Endothelial cell (in vitro differentiated cells): Measurements from ENCODE around the gene DDX25. TPM values are rescaled to one million over a fixed set of nuclear protein-coding genes. Genes with fewer than 3 reads are reported as not detected.
"Not testable (repeated sequence)": the region's sequence is repeated elsewhere in the genome, so short reads cannot be mapped to it uniquely, and the experiment has no call there.

Experiments used
- DNase-seq: peaks from one replicate; pipeline ENCODE4 v3.0.0; 2021; ENCODE audit warnings: low spot score
- H3K27ac Mint-ChIP-seq: one replicate; pipeline ENCODE4 v1.8.0; 2021; ENCODE audit warnings: mixed read lengths, inconsistent platforms; ENCODE audit not compliant: unreplicated experiment
- H3K27me3 Mint-ChIP-seq: one replicate; pipeline ENCODE4 v1.8.0; 2021; ENCODE audit warnings: mild to moderate bottlenecking, moderate library complexity, mixed read lengths, inconsistent platforms; ENCODE audit not compliant: unreplicated experiment
- H3K36me3 Mint-ChIP-seq: one replicate; pipeline ENCODE4 v1.8.0; 2021; ENCODE audit warnings: mild to moderate bottlenecking, low read depth, mixed read lengths, inconsistent platforms; ENCODE audit not compliant: unreplicated experiment
- H3K4me1 Mint-ChIP-seq: one replicate; pipeline ENCODE4 v1.8.0; 2021; ENCODE audit warnings: mild to moderate bottlenecking, mixed read lengths, inconsistent platforms; ENCODE audit not compliant: unreplicated experiment
- H3K4me3 Mint-ChIP-seq: one replicate; pipeline ENCODE4 v1.8.0; 2021; ENCODE audit warnings: mild to moderate bottlenecking, mixed read lengths, inconsistent platforms; ENCODE audit not compliant: unreplicated experiment
- H3K9me3 Mint-ChIP-seq: one replicate; pipeline ENCODE4 v1.8.0; 2021; ENCODE audit warnings: mixed read lengths, inconsistent platforms; ENCODE audit not compliant: unreplicated experiment
- total RNA-seq: library from RNA; stranded (reverse); fragmentation: NEBNext Ultra II Directional; extraction: Animal tissue kit (Norgen Biotek cat#: 25700); gene quantifications from one replicate; pipeline ENCODE4 v1.2.1, GENCODE V29; 2021; ENCODE audit not compliant: unreplicated experiment
- TF ChIP-seq, protein P1 (sequence below): fragments of 200-600 bp; sonication (generic); IDR thresholded peaks from one replicate; pipeline ENCODE4 v1.5.0; 2021; ENCODE audit warnings: antibody characterized with exemption; ENCODE audit not compliant: unreplicated experiment

Gene DDX25
- total RNA-seq, 1 donor from 2014 or later = 7.5 TPM

DNA sequence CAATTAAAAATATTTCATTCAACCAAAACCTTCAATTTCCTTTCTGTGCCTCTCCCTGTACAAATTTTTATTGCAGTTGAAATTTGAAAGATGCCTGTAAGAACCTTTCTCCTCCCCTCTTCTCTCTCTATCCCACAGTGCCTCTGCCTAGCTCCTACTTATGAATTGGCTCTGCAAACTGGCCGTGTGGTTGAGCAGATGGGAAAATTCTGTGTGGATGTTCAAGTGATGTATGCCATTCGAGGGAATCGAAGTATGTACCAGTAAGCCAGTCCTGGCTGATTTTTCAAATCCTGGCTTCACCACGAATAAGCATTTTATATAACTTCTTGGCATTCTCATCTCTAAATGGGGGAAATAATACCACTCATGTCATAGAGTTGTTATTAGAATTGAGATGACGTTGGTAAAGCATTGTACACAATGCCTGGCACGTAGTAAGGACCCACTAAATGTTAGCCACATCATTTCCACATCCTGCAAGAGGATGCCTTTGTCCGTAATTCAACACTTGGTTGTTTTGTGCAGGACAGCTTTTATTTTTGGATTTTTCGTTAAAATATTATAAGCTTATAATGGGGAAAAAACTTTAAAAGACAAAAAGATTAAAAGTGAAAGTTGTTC is 6.0 kb downstream of the DDX25 start:
- TF ChIP-seq, protein P1, sequence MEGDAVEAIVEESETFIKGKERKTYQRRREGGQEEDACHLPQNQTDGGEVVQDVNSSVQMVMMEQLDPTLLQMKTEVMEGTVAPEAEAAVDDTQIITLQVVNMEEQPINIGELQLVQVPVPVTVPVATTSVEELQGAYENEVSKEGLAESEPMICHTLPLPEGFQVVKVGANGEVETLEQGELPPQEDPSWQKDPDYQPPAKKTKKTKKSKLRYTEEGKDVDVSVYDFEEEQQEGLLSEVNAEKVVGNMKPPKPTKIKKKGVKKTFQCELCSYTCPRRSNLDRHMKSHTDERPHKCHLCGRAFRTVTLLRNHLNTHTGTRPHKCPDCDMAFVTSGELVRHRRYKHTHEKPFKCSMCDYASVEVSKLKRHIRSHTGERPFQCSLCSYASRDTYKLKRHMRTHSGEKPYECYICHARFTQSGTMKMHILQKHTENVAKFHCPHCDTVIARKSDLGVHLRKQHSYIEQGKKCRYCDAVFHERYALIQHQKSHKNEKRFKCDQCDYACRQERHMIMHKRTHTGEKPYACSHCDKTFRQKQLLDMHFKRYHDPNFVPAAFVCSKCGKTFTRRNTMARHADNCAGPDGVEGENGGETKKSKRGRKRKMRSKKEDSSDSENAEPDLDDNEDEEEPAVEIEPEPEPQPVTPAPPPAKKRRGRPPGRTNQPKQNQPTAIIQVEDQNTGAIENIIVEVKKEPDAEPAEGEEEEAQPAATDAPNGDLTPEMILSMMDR = no peak
- peaks cover 3% of the 10 kb centered on the region for H3K27me3 Mint-ChIP-seq
- H3K4me1 Mint-ChIP-seq = no peaks in the 10 kb centered on the region

DNA sequence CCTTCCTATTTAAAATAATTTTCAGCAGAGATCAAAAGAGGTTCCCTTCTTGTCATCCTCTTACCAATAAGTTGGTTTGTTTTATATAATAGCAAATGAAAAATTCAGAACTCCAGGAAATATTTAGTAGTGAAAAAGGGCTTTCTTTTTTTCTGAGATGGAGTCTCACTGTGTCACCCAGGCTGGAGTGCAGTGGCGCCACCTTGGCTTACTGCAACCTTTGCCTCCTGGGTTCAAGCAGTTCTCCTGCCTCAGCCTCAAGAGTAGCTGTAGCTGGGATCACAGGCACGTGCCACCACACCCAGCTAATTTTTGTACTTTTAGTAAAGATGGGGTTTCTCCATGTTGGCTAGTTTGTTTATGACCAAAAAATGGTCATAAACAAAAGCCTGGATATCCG is 10.3 kb downstream of the DDX25 start:
- not testable (repeated sequence) for H3K4me1 Mint-ChIP-seq, H3K4me3 Mint-ChIP-seq, H3K36me3 Mint-ChIP-seq, H3K9me3 Mint-ChIP-seq, H3K27me3 Mint-ChIP-seq, H3K27ac Mint-ChIP-seq, DNase-seq

More for the DNA sequence above, 6.0 kb downstream of the DDX25 start:
- H3K36me3 Mint-ChIP-seq = no peaks in the 10 kb centered on the region
- DNase-seq = no peak
- H3K27ac Mint-ChIP-seq = no peak overlapping the region
- no peak overlapping the region for H3K4me3 Mint-ChIP-seq
- H3K9me3 Mint-ChIP-seq = no peaks in the 10 kb centered on the region

GRCh38 chr11:125916683-125917347 is 12.5 kb downstream of the DDX25 start:
- no peaks in the 10 kb centered on the region for H3K4me1 Mint-ChIP-seq
- H3K36me3 Mint-ChIP-seq = no peaks in the 10 kb centered on the region
- no peaks in the 10 kb centered on the region for H3K9me3 Mint-ChIP-seq
- H3K27me3 Mint-ChIP-seq = peaks cover 2% of the 10 kb centered on the region
- H3K27ac Mint-ChIP-seq = no peak overlapping the region
- TF ChIP-seq, protein P1 = no peak
- no peak overlapping the region for H3K4me3 Mint-ChIP-seq
- DNase-seq = no peak

DNA sequence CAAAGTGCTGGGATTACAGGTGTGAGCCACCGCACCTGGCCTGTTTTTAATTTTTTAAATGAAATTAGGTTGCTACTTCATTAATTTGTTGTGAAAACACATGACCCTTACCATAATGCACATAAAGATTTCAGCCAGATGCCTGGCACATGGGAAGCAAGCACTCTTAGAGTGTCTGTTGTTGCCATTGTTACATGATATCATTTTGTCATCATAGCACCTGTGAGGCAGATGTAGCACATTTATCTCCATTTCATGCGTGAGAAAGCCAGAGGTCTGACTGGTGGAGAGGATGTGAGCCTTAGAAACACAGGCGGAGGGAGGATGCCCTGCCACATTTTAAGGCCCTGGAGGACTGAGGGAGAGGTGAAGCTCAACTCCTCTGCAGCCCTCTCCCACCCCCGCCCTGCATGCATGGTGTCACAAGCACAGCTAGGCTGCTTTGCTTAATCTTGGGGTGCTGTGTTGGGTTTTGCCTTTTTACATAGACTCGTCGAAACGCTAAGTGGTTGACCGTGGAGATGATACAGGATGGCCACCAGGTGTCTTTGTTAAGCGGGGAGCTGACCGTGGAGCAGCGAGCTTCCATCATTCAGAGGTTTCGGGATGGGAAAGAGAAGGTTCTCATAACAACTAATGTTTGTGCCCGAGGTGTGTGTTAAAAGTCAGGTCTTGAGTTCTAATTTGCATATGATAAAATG is 14.0 kb downstream of the DDX25 start:
- no peaks in the 10 kb centered on the region for H3K4me1 Mint-ChIP-seq
- TF ChIP-seq, protein P1 = no peak
- H3K4me3 Mint-ChIP-seq = no peak overlapping the region
- DNase-seq = no peak
- H3K9me3 Mint-ChIP-seq = no peaks in the 10 kb centered on the region
- H3K36me3 Mint-ChIP-seq = no peaks in the 10 kb centered on the region
- H3K27ac Mint-ChIP-seq = no peak overlapping the region
- H3K27me3 Mint-ChIP-seq = peaks cover 2% of the 10 kb centered on the region

DNA sequence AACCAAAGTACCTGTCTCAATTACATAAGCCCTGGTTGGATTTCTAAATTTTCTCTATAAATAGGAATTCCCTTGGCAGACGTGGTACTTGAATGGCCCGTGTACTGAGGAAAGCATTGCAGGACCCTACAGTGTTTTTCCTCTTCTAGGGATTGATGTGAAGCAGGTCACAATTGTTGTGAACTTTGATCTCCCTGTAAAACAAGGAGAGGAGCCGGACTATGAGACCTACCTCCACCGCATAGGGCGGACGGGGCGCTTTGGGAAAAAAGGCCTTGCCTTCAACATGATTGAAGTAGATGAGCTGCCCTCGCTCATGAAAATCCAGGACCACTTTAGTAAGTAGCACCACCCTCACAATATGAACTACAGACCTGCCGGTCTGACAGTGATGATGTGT is 16.7 kb downstream of the DDX25 start:
- Mint-ChIP-seq H3K27ac (no peak overlapping the region), H3K9me3 (no peaks in the 10 kb centered on the region), H3K4me1 (no peaks in the 10 kb centered on the region), H3K4me3 (no peak overlapping the region), H3K36me3 (no peaks in the 10 kb centered on the region), H3K27me3 (peaks cover 2% of the 10 kb centered on the region)
- DNase-seq = no peak
- TF ChIP-seq, protein P1 = no peak
